GM18502 (cell line): ENCODE results near the gene DPEP1.

Experiments used
- ATAC-seq: cut with Tn5 transposase; IDR thresholded peaks from one replicate; pipeline ENCODE4 v1.9.1; 2021; ENCODE audit warnings: mild to moderate bottlenecking; ENCODE audit not compliant: unreplicated experiment, poor library complexity

Gene DPEP1

GRCh38 chr16:89596061-89596689, 17.3 kb upstream of the DPEP1 start:
- ATAC-seq, result no peak

- no peak for ATAC-seq
Observed at GRCh38 chr16:89596957-89597649, 16.3 kb upstream of the DPEP1 start.

DNA sequence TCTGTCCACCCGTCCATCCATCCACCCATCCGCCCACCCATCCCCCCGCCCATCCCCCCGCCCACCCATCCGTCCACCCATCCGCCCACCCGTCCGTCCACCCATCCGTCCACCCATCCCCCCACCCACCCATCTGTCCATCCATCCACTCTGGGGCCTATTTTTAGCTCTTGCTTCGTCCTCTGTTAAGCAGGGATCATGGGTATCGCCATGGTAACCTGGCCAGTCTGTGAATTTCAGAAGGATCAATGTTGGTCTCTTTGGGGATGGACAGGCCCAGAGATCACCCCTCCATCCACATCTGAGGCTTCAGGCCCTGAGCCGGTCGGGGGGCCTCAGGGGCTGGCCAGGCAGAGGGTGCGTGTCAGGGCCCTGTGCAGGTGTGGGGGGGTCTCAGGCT, 15.2 kb upstream of the DPEP1 start:
- no peak for ATAC-seq

- ATAC-seq, result no peak
Observed at GRCh38 chr16:89599451-89599858, 14.0 kb upstream of the DPEP1 start.

GRCh38 chr16:89599902-89600301, 13.5 kb upstream of the DPEP1 start:
- no peak for ATAC-seq

- ATAC-seq, result no peak
Observed at GRCh38 chr16:89600427-89600826, 13.0 kb upstream of the DPEP1 start.

GRCh38 chr16:89600956-89601355, 12.5 kb upstream of the DPEP1 start:
- ATAC-seq, result no peak

GRCh38 chr16:89601906-89602272, 11.6 kb upstream of the DPEP1 start:
- ATAC-seq, result no peak

- no peak for ATAC-seq
Observed at GRCh38 chr16:89602273-89602951, 11.0 kb upstream of the DPEP1 start.

GRCh38 chr16:89602952-89603590, 10.4 kb upstream of the DPEP1 start:
- ATAC-seq, result no peak

GRCh38 chr16:89604764-89605163, 8.7 kb upstream of the DPEP1 start:
- no peak for ATAC-seq

GRCh38 chr16:89605186-89605970, 8.1 kb upstream of the DPEP1 start:
- ATAC-seq, result no peak

- no peak for ATAC-seq
Observed at GRCh38 chr16:89606006-89606405, 7.4 kb upstream of the DPEP1 start.

DNA sequence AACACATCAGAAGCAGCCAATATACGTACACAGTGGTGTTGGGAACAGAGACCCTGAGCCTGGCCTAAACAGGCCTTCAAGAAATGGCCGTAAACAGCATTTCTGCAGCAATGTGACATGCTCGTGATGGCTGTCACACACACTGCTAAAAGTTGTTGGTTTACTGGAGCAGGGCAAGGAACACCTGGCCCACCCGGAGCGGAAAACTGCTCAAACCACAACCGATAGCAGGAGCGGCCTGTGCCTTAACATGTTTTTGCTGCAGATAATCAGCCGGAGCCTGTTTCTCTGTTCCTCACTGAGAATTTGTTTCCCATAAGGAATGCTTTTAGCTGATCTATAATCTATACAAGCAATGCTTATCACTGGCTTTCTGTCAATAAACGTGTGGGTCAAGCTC, 6.0 kb upstream of the DPEP1 start:
- ATAC-seq, result no peak

- ATAC-seq, result no peak
Observed at GRCh38 chr16:89607937-89608740, 5.3 kb upstream of the DPEP1 start.

GRCh38 chr16:89610108-89610453, 3.4 kb upstream of the DPEP1 start:
- no peak for ATAC-seq

DNA sequence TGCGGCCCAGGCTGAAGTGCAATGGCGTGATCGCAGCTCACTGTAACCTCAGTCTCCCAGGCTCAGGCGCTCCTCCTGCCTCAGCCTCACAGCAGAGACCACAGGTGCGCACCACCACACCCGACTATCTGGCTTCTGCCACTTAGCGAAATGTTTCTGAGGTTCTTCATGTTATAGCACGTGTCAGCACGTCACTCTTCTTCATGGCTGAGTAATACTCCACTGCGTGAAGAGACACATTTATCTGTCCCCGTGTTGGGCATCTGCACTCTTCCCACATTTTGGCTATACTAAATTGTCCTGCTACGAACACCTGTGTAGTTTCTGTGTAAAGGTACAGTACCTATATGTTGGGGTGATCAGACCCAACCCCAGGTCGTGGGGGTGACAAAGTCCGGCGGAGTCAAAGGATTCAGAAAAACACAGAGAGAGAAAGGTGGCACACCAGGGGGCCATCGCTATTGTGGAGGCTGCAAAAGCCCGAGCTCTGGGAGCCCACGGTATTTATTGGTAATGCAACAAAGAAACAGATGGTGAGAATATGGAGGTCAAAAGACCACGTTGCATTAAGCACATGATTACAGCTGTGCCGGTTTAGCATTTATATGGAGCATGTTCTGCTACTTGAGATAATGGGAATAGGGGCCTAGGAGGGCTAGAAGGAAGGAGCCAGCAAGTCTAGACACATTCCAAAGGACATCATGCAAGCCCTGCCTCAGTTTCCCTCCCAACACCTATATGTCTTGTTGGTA, 851 bp upstream of the DPEP1 start:
- no peak for ATAC-seq

DNA sequence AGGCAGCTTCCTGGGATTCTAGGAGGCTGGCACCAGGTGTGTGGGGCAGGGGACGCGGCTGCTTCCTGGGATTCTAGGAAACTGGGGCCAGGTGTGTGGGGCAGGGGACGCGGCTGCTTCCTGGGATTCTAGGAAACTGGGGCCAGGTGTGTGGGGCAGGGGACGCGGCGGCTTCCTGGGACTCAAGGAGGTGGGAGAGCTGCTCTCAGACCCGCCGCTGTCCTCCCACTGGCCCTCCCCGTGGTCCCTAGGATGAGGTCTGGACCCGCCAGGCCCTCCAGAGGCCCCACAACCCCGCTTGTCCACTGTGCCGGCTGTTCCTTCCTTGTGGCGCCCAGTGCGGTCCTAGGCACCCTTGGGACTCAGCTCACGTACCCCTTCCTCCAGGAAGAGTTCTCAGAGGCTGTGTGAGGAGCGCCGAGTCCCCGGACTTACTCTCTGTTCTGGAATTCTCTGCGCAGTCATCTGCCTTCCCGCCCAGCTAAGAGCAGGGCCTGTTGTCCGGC, 565 bp downstream of the DPEP1 start:
- ATAC-seq, result no peak

GRCh38 chr16:89615176-89615575, 1.7 kb downstream of the DPEP1 start:
- no peak for ATAC-seq
